Tibial nerve (tissue), 3 donors: Measurements from ENCODE around the gene POM121L12.

Source experiments
- CTCF ChIP-seq, 5 experiments: fragments of 200-600 bp in 3 of 5; fragments of 450-650 bp in 2 of 5; sonication (generic) in 3 of 5; IDR thresholded peaks; one replicate each; pipeline ENCODE4 v1.5.1; 2016 to 2019; ENCODE audit warnings: antibody characterized with exemption in 5 of 5, mild to moderate bottlenecking in 3 of 5, moderate library complexity in 2 of 5
- POLR2A ChIP-seq, 2 donors: fragments of 450-650 bp; IDR thresholded peaks; one replicate each; pipeline ENCODE4 v1.6.1; 2017; ENCODE audit warnings: antibody characterized with exemption in 2 of 2, mild to moderate bottlenecking in 2 of 2, moderate library complexity in 2 of 2

- TF ChIP-seq CTCF (IDR thresholded peaks at IDR 0.05) (no peak), POLR2A (IDR thresholded peaks at IDR 0.05) (no peak)
Measured at GRCh38 chr7:52992479-52993162, 42.8 kb upstream of the POM121L12 start.
